A549 (cell line): ENCODE measurements around the gene KIF7. TPM values are rescaled to one million over a fixed set of nuclear protein-coding genes. Genes with fewer than 3 reads are reported as not detected.

ENCODE experiments used
- ATAC-seq, 2 experiments: fragments of 200-7000 bp in 1 of 2; fragments of >200 bp in 1 of 2; cut with Nextera tagmentation in 1 of 2; cut with Tn5 transposase in 1 of 2; 3 replicates each; pipeline versions ENCODE4 v1.8.0 to v1.9.1; 2018 to 2020; ENCODE audit warnings: mild to moderate bottlenecking in 1 of 2, moderate library complexity in 1 of 2
- CTCF ChIA-PET: fragments of 300-600 bp; sonication (Branson Sonifier 250); formaldehyde crosslinking; extraction: SDS; loops from one replicate; lab custom pipeline; 2021; ENCODE audit warnings: antibody characterized with exemption, inconsistent platforms; lab: Yijun Ruan, JAX
- POLR2A ChIA-PET: fragments of 350-600 bp; formaldehyde crosslinking; extraction: SDS; loops from one replicate; lab custom pipeline; 2021; ENCODE audit warnings: antibody characterized with exemption, inconsistent platforms; lab: Yijun Ruan, JAX
- DNase-seq, 2 experiments: peaks; one replicate each; pipeline versions ENCODE4 v3.0.0 to v3.0.0-alpha.2; 2011 to 2016; ENCODE audit warnings: low read depth in 1 of 2, low spot score in 1 of 2
- FAIRE-seq: peaks from 2 replicates; lab custom pipeline; 2011; peaks lifted over from hg19 to GRCh38; lab: Jason Lieb, UNC
- H3K27ac ChIP-seq, 2 experiments: fragments of >200 bp; sonication (Bioruptor Twin); formaldehyde crosslinking; 3 replicates each; pipeline ENCODE4 v1.5.1; 2016 to 2017
- H3K4me1 ChIP-seq: fragments of >200 bp; sonication (Bioruptor Twin); formaldehyde crosslinking; 3 replicates; pipeline ENCODE4 v1.6.1; 2016
- H3K4me2 ChIP-seq: fragments of >200 bp; sonication (Bioruptor Twin); formaldehyde crosslinking; 3 replicates; pipeline ENCODE4 v1.6.1; 2016
- H3K4me3 ChIP-seq: fragments of >200 bp; sonication (Bioruptor Twin); formaldehyde crosslinking; 3 replicates; pipeline ENCODE4 v1.5.1; 2016
- H3K9me3 ChIP-seq: fragments of >200 bp; sonication (Bioruptor Twin); formaldehyde crosslinking; 3 replicates; pipeline ENCODE4 v1.6.1; 2016
- BHLHE40 ChIP-seq: IDR thresholded peaks from 2 replicates; pipeline ENCODE4 v1.6.1; 2012; ENCODE audit warnings: low read depth, low read length, inconsistent platforms
- CEBPB ChIP-seq, 2 experiments: fragments of >200 bp in 1 of 2; sonication (Bioruptor Twin) in 1 of 2; formaldehyde crosslinking in 1 of 2; IDR thresholded peaks; 2 replicates each; pipeline ENCODE4 v1.6.1; 2012 to 2016
- CHD4 ChIP-seq: fragments of 200-600 bp; sonication (generic); IDR thresholded peaks from 2 replicates; pipeline ENCODE4 v1.6.1; 2016; ENCODE audit warnings: antibody characterized with exemption, mild to moderate bottlenecking, borderline replicate concordance
- EHF ChIP-seq: fragments of 250-450 bp; sonication (Bioruptor Pico); IDR thresholded peaks from 2 replicates; pipeline ENCODE4 v1.5.0; 2020; ENCODE audit warnings: mild to moderate bottlenecking
- EP300 ChIP-seq, 2 experiments: fragments of >200 bp; sonication (Bioruptor Twin); formaldehyde crosslinking; IDR thresholded peaks; 2 replicates in 1 of 2; 3 replicates in 1 of 2; pipeline ENCODE4 v1.6.1; 2016 to 2017
- GATA3 ChIP-seq: IDR thresholded peaks from 2 replicates; pipeline ENCODE4 v1.6.1; 2012; ENCODE audit warnings: borderline replicate concordance
- HOXB5 ChIP-seq: fragments of 250-450 bp; sonication (Bioruptor Pico); IDR thresholded peaks from 2 replicates; pipeline ENCODE4 v1.5.0; 2020; ENCODE audit warnings: mild to moderate bottlenecking, moderate library complexity
- JUNB ChIP-seq: fragments of >200 bp; sonication (Bioruptor Twin); formaldehyde crosslinking; IDR thresholded peaks from 2 replicates; pipeline ENCODE4 v1.6.1; 2016
- KDM1A ChIP-seq: fragments of 200-600 bp; sonication (generic); IDR thresholded peaks from 2 replicates; pipeline ENCODE4 v1.6.1; 2016; ENCODE audit warnings: low read depth, mild to moderate bottlenecking
- MYC ChIP-seq: IDR thresholded peaks from 2 replicates; pipeline ENCODE4 v1.6.1; 2012; ENCODE audit warnings: mild to moderate bottlenecking, inconsistent platforms, low read length, improper control_type of control experiment, borderline replicate concordance
- NPAS2 ChIP-seq: fragments of 250-450 bp; sonication (Bioruptor Pico); IDR thresholded peaks from 2 replicates; pipeline ENCODE4 v1.8.0; 2022; ENCODE audit warnings: mild to moderate bottlenecking, moderate library complexity, borderline replicate concordance
- NR3C1 ChIP-seq: fragments of >200 bp; sonication (Bioruptor Twin); formaldehyde crosslinking; IDR thresholded peaks from 3 replicates; pipeline ENCODE4 v1.6.1; 2017
- PHF8 ChIP-seq: fragments of 200-600 bp; sonication (generic); IDR thresholded peaks from 2 replicates; pipeline ENCODE4 v1.6.1; 2016; ENCODE audit warnings: low read depth, mild to moderate bottlenecking, antibody characterized with exemption, moderate library complexity, borderline replicate concordance
- POLR2A ChIP-seq: IDR thresholded peaks from 2 replicates; pipeline ENCODE4 v1.6.1; 2012; ENCODE audit warnings: mild to moderate bottlenecking, low read length
- RAD21 ChIP-seq, 2 experiments: fragments of >200 bp in 1 of 2; sonication (Bioruptor Twin) in 1 of 2; formaldehyde crosslinking in 1 of 2; IDR thresholded peaks in 1 of 2; conservative IDR thresholded peaks in 1 of 2; 2 replicates in 1 of 2; 3 replicates in 1 of 2; pipeline ENCODE4 v1.6.1; 2012 to 2018; ENCODE audit warnings: inconsistent platforms in 1 of 2
- ZSCAN20 ChIP-seq: fragments of 250-450 bp; sonication (Bioruptor Pico); IDR thresholded peaks from 2 replicates; pipeline ENCODE4 v1.8.0; 2022; ENCODE audit warnings: mild to moderate bottlenecking, moderate library complexity
- WGBS: methylation state at CpG from one replicate; pipeline ENCODE4 v1.1.6; 2017; ENCODE audit errors: missing lambda C conversion rate; 5-methylcytosine and 5-hydroxymethylcytosine counted together
- polyA plus RNA-seq, 4 experiments: library from polyadenylated mRNA; depleted of rRNA in 3 of 4; stranded (reverse); fragments of >200 nt; fragmentation: RNase III in 1 of 4; extraction: RNeasy Plus Mini Kit Qiagen cat#74134 plus additional on column Dnase treatment in 1 of 4; gene quantifications; 2 replicates in 3 of 4; 3 replicates in 1 of 4; pipeline ENCODE4 v1.2.3, GENCODE V29; 2011 to 2017
- TF ChIP-seq, protein P1 (sequence below): fragments of 250-450 bp; sonication (Bioruptor Pico); IDR thresholded peaks from 2 replicates; pipeline ENCODE4 v1.5.0; 2021; ENCODE audit warnings: mild to moderate bottlenecking, moderate library complexity, borderline replicate concordance
- TF ChIP-seq, protein P2 (sequence below): fragments of 150-350 bp; IDR thresholded peaks from 2 replicates; pipeline ENCODE4 v1.6.1; 2014; ENCODE audit warnings: low read depth, mild to moderate bottlenecking, low read length
- TF ChIP-seq, protein P3 (sequence below): fragments of 200-600 bp; sonication (generic); IDR thresholded peaks from 2 replicates; pipeline ENCODE4 v1.6.1; 2016; ENCODE audit warnings: antibody characterized with exemption, mild to moderate bottlenecking, moderate library complexity
- TF ChIP-seq, protein P4 (sequence below): IDR thresholded peaks from 2 replicates; pipeline ENCODE4 v1.6.1; 2012
- TF ChIP-seq, protein P5 (sequence below): IDR thresholded peaks from 2 replicates; pipeline ENCODE4 v1.6.1; 2012

KIF7 gene
- polyA plus RNA-seq, 2 of the 4 experiments (the other 2 are of a cell fraction): 2.2 to 4.1 TPM

DNA sequence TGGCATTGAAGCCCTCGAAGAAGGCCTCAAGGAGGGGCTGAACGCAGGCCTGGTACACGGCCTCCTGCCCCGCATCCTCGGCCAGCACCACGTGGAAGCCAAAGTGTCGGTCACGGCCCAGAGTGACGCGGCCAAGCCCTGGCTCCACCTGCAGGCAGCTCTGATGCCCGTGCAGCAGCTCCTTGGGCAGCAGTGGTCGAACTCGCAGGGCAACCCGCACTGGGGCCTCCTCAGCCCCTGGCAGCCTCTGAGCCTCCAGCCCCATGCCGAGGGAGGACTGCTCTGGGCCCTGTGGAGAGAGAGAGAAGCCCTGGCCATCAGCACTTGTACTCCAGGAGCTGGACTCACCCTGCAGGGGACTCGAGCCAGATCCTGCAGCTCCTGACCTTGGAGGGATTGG, 2.6 kb downstream of the KIF7 start:
- ATAC-seq (peak; percentile 9 to 10; a peak in 1 of 6 replicates), DNase-seq (no peak), FAIRE-seq (no peak)
- H3K4me3 ChIP-seq: no peak overlapping the region
- peaks cover 4% of the 10 kb centered on the region; the same call in 1 of the 3 replicates for H3K4me1 ChIP-seq
- H3K27ac ChIP-seq: no peak overlapping the region
- no peaks in the 10 kb centered on the region for H3K9me3 ChIP-seq
- POLR2A ChIA-PET: interaction anchor here (0.7 kb wide), 1 partner anchor 241 kb away, joined by 3 read pairs; the partner anchor contains the start of gene AP3S2
- H3K4me2 ChIP-seq: no peak overlapping the region
- 90% methylated on average over 15 of the region's 16 CpGs for WGBS
- TF ChIP-seq, protein P1, sequence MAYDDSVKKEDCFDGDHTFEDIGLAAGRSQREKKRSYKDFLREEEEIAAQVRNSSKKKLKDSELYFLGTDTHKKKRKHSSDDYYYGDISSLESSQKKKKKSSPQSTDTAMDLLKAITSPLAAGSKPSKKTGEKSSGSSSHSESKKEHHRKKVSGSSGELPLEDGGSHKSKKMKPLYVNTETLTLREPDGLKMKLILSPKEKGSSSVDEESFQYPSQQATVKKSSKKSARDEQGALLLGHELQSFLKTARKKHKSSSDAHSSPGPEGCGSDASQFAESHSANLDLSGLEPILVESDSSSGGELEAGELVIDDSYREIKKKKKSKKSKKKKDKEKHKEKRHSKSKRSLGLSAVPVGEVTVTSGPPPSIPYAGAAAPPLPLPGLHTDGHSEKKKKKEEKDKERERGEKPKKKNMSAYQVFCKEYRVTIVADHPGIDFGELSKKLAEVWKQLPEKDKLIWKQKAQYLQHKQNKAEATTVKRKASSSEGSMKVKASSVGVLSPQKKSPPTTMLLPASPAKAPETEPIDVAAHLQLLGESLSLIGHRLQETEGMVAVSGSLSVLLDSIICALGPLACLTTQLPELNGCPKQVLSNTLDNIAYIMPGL (CRISPR knock-in tag): no peak
- no peak for TF ChIP-seq RAD21 (conservative IDR thresholded peaks at IDR 0.05 in 1 of 2, IDR thresholded peaks at IDR 0.05 in 1 of 2)
- CTCF ChIA-PET: interaction anchor here (1.2 to 1.9 kb wide), 5 partner anchors 10 to 294 kb away, joined by 3 to 5 read pairs (median 3); no protein-coding TSS in a partner anchor

DNA sequence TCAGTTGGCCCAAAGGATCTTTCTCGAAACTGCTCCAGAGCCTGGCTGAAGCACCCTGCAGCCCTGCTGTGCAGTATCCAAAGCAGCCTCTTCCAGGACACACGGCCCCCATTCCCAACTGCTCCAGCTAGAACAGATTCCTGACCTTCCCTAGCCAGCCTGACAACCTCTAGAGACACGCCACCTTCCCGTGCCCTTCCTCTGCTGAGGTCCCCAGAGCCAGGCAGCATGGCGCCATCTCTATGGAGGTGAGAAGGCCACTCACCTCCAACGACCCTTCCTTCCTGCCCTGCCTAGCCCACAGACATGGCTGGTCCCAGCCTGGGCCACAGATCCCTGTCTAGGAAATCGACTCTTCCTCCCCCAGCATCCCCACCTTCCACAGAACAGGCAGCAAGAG, 3.1 kb downstream of the KIF7 start:
- H3K4me2 ChIP-seq: no peak overlapping the region
- H3K9me3 ChIP-seq: no peaks in the 10 kb centered on the region
- FAIRE-seq (no peak), DNase-seq (no peak), ATAC-seq (no peak)
- H3K27ac ChIP-seq: no peak overlapping the region
- WGBS: 76% methylated on average over 7 of the region's 7 CpGs
- H3K4me3 ChIP-seq: no peak overlapping the region
- CTCF ChIA-PET: interaction anchor here (1.2 to 1.9 kb wide), 4 partner anchors 9 to 293 kb away, joined by 3 to 5 read pairs (median 4); no protein-coding TSS in a partner anchor
- POLR2A ChIA-PET: no interaction called here
- peaks cover 4% of the 10 kb centered on the region; the same call in 1 of the 3 replicates for H3K4me1 ChIP-seq
- TF ChIP-seq EP300 (IDR thresholded peaks at IDR 0.05) (no peak), CHD4 (no peak), EHF (CRISPR knock-in tag) (no peak), HOXB5 (CRISPR knock-in tag) (no peak), POLR2A (no peak), NR3C1 (no peak), JUNB (no peak), MYC (no peak), PHF8 (no peak), NPAS2 (CRISPR knock-in tag) (no peak), BHLHE40 (no peak), GATA3 (no peak), KDM1A (no peak), CEBPB (IDR thresholded peaks at IDR 0.05) (no peak), ZSCAN20 (CRISPR knock-in tag) (no peak)
- TF ChIP-seq, protein P2, sequence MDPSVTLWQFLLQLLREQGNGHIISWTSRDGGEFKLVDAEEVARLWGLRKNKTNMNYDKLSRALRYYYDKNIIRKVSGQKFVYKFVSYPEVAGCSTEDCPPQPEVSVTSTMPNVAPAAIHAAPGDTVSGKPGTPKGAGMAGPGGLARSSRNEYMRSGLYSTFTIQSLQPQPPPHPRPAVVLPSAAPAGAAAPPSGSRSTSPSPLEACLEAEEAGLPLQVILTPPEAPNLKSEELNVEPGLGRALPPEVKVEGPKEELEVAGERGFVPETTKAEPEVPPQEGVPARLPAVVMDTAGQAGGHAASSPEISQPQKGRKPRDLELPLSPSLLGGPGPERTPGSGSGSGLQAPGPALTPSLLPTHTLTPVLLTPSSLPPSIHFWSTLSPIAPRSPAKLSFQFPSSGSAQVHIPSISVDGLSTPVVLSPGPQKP: no peak
- TF ChIP-seq, protein P3, sequence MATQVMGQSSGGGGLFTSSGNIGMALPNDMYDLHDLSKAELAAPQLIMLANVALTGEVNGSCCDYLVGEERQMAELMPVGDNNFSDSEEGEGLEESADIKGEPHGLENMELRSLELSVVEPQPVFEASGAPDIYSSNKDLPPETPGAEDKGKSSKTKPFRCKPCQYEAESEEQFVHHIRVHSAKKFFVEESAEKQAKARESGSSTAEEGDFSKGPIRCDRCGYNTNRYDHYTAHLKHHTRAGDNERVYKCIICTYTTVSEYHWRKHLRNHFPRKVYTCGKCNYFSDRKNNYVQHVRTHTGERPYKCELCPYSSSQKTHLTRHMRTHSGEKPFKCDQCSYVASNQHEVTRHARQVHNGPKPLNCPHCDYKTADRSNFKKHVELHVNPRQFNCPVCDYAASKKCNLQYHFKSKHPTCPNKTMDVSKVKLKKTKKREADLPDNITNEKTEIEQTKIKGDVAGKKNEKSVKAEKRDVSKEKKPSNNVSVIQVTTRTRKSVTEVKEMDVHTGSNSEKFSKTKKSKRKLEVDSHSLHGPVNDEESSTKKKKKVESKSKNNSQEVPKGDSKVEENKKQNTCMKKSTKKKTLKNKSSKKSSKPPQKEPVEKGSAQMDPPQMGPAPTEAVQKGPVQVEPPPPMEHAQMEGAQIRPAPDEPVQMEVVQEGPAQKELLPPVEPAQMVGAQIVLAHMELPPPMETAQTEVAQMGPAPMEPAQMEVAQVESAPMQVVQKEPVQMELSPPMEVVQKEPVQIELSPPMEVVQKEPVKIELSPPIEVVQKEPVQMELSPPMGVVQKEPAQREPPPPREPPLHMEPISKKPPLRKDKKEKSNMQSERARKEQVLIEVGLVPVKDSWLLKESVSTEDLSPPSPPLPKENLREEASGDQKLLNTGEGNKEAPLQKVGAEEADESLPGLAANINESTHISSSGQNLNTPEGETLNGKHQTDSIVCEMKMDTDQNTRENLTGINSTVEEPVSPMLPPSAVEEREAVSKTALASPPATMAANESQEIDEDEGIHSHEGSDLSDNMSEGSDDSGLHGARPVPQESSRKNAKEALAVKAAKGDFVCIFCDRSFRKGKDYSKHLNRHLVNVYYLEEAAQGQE: no peak
- TF ChIP-seq, protein P4, sequence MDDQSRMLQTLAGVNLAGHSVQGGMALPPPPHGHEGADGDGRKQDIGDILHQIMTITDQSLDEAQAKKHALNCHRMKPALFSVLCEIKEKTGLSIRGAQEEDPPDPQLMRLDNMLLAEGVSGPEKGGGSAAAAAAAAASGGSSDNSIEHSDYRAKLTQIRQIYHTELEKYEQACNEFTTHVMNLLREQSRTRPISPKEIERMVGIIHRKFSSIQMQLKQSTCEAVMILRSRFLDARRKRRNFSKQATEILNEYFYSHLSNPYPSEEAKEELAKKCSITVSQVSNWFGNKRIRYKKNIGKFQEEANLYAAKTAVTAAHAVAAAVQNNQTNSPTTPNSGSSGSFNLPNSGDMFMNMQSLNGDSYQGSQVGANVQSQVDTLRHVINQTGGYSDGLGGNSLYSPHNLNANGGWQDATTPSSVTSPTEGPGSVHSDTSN: no peak
- TF ChIP-seq, protein P5, sequence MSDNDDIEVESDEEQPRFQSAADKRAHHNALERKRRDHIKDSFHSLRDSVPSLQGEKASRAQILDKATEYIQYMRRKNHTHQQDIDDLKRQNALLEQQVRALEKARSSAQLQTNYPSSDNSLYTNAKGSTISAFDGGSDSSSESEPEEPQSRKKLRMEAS: no peak
